HL-60 (cell line): ENCODE results near the gene CHAF1A.

Experiments
- GABPA ChIP-seq: IDR thresholded peaks from 2 replicates; pipeline ENCODE4 v1.6.1; 2012; ENCODE audit warnings: low read depth
- TF ChIP-seq, protein P1 (sequence below): IDR thresholded peaks from one replicate; pipeline ENCODE4 v1.5.1; 2011; ENCODE audit warnings: low read length, control low read depth, inconsistent platforms; ENCODE audit not compliant: insufficient read depth

DNA sequence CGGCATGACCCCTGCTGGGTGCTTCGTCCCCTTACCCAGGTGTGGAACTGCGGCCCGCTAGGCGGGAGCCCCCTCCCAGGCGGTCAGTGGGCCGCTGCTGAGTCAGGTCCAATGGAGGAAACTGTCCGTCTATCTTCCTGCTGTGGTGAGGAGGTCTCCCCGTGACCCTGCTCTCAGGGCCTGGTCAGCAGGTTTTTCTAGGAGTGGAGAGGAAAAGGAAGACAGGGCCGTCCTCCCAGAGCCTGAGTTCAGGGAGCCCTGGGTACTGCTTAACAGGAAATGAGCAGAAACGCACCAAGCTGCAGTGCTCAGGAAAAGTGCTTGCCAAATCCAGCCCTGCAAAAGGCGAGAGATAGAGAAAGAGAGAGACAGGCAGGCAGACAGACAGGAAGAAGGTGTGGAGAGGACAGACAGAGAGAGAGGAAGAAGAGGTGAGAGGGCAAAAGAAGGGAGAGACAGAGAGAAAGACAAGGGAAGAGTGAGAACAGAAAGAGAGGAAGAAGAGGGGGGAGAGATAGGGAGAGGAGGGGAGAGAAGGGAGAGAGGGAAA, 12.3 kb upstream of the CHAF1A start:
- no peak for TF ChIP-seq GABPA
- TF ChIP-seq, protein P1, sequence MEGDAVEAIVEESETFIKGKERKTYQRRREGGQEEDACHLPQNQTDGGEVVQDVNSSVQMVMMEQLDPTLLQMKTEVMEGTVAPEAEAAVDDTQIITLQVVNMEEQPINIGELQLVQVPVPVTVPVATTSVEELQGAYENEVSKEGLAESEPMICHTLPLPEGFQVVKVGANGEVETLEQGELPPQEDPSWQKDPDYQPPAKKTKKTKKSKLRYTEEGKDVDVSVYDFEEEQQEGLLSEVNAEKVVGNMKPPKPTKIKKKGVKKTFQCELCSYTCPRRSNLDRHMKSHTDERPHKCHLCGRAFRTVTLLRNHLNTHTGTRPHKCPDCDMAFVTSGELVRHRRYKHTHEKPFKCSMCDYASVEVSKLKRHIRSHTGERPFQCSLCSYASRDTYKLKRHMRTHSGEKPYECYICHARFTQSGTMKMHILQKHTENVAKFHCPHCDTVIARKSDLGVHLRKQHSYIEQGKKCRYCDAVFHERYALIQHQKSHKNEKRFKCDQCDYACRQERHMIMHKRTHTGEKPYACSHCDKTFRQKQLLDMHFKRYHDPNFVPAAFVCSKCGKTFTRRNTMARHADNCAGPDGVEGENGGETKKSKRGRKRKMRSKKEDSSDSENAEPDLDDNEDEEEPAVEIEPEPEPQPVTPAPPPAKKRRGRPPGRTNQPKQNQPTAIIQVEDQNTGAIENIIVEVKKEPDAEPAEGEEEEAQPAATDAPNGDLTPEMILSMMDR = no peak
